PC-9 (cell line): ENCODE data around the gene RIMS1.

Experiments
- CTCF ChIP-seq: fragments of 200-600 bp; sonication (generic); conservative IDR thresholded peaks from 2 replicates; pipeline ENCODE4 v1.6.1; 2017; ENCODE audit warnings: mixed run types, antibody characterized with exemption, mild to moderate bottlenecking, moderate library complexity
- EZH2 ChIP-seq: fragments of 200-600 bp; sonication (generic); IDR thresholded peaks from 2 replicates; pipeline ENCODE4 v1.8.0; 2017; ENCODE audit warnings: antibody characterized with exemption, low read depth

GRCh38 chr6:72296375-72296774 is 410.0 kb downstream of the RIMS1 start:
- no peak for TF ChIP-seq CTCF
- TF ChIP-seq EZH2 = no peak
